ENCODE measurements around the gene HRH4. TPM values are rescaled to one million over a fixed set of nuclear protein-coding genes. Genes with fewer than 3 reads are reported as not detected.
A peak's percentile ranks its signal among the peaks of the same experiment; 100 is the strongest.

HRH4 gene, protein sequence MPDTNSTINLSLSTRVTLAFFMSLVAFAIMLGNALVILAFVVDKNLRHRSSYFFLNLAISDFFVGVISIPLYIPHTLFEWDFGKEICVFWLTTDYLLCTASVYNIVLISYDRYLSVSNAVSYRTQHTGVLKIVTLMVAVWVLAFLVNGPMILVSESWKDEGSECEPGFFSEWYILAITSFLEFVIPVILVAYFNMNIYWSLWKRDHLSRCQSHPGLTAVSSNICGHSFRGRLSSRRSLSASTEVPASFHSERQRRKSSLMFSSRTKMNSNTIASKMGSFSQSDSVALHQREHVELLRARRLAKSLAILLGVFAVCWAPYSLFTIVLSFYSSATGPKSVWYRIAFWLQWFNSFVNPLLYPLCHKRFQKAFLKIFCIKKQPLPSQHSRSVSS
- not detected for total RNA-seq

DNA sequence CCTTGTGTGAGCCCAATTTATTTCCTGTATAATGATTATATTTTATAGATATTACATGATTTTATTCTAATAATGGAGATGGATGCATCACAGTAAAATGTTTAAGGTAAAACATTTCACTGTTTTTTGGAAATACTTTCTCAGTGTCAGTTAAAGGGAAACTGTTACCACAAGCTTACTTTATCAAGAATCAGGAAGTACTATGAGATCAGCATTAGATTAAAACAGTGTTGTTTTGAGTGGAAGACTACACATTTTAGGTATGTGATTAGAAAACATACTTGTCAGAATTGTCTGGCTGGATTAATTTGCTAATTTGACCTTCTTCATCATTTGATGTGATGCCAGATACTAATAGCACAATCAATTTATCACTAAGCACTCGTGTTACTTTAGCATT is at the start of gene HRH4:
Gene HRH4 (plus strand): TSS at position 250 of the 400 bp plus-strand sequence. CDS start 92 bp downstream, at position 342.
- no peak for DNase-seq (ENCODE audit: low spot score in 2 of 2)
- FAIRE-seq, result no peak

DNA sequence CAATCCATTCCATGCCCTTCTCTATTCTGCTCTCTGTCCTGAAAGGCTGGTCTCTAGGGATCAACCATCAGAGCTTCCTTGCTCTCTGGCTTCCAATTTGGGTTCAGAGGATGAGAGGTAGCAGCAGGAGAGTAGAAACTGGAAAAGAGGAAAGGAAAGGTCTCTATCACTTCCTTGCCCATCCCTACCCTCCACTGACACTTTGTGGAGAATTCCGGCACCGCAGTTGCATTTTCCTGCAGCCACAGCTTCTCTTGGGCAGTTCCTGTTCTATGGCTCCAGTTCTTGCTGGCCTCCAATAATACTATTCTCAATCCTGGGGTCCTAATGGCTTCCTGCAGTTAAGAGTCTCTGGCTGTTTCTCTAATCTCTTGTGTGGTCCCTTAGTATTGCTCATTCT is 47.3 kb upstream of the HRH4 start:
- FAIRE-seq, result no peak
- DNase-seq (ENCODE audit: low spot score in 2 of 2), result peak in 1 of 2 donors; percentile 17

DNA sequence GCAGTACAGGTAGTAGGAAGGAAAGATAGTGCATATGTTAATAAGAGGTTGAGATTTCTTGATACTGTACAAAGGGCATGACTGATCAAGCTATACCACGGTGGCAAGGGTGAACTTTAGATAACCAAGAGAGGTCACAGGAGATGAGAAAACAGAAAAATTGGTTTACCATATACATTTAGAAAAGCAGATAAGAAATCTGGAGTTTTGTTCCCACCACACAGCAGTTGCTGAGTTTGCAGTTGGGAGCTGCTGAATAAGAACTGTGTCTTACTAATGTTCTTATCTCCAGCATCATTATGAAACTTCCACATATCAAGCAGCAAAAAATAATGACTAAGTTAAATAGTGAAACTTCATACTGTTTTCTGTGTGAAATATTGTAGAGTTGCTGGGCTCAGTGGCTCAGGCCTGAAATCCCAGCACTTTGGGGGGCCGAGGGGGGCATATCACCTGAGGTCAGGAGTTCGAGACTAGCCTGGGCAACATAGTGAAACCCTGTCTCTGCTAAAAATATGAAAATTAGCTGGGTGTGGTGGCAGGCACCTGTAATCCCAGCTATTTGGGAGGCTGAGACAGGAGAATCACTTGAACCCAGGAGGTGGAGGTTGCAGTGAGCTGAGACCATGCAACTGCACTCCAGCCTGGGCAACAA is 46.0 kb upstream of the HRH4 start:
- DNase-seq (ENCODE audit: low spot score in 2 of 2) (no peak), FAIRE-seq (no peak)

DNA sequence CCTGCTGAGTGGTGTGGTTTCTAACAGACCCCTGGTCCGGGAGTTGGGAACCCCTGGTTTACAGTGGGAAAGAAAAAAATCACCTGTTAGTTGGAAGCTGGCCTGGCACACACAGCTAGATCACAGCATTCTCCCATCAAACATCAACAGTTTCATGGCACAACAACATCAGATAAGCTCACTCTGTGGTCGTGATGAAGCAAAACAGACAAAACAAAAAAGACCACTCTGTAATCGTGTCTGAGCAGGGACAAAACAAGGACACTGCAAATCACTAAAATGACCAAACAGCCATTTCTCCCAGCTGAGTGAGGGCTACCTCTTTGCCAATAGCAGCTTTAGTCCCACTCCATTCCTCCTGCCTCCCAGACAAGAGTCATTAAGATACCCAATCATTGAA is 43.0 kb upstream of the HRH4 start:
- FAIRE-seq (no peak), DNase-seq (ENCODE audit: low spot score in 2 of 2) (no peak)

DNA sequence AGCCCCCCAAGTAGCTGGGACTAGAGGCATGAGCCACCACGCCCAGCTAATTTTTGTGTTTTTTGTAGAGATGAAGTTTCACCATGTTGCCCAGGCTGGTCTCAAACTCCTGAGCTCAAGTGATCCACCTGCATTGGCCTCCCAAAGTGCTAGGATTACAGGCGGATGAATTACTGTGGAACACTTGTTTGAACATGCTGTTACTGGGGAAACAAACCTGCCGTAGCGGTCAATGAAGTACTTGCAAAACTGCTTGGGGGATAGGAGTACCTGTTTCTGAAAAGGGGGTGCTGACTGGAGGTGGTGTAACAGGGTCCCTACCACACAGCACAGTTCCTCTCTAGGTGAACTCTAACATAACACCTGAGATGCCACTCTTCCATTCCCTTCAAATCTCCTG is 39.9 kb upstream of the HRH4 start:
- FAIRE-seq, result no peak

DNA sequence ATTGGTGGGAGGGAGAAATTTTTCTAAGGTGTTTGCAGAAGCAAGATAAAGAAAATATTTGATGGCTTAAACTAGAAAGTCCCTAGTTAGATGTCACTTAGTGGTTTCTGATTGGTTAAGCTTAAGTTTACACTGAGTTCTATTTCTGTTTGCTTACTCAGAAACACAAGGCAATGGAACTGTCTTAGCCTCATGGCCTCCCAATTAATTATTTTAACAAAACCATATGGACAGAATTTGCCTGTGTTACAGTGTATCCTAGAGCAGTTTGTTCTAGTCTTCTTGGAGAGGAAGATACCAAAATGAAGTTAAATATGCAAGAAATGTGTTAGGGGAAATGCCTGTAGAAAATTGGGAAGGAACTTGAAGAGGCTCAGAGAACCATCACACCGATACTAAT is 38.6 kb upstream of the HRH4 start:
- DNase-seq (ENCODE audit: low spot score in 2 of 2) (no peak), FAIRE-seq (no peak)

More for the DNA sequence above, 39.9 kb upstream of the HRH4 start:
- DNase-seq (ENCODE audit: low spot score in 2 of 2), result no peak

DNA sequence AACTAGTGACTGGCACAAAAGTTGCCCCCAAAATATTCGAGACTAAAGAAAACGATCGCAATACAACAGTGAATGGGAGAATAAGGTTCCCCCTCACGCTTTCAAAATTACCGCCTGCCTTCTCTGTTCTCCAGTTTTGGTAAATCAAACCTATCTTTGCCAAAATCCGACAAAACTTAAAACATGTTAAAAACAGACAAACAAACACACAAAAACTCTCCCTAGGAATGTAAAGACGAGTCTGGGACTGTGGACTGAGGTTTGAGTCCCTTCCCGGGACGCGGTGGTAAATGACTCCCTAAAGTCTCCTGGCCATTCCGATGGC is 34.4 kb upstream of the HRH4 start:
- FAIRE-seq (no peak), DNase-seq (ENCODE audit: low spot score in 2 of 2) (no peak)

DNA sequence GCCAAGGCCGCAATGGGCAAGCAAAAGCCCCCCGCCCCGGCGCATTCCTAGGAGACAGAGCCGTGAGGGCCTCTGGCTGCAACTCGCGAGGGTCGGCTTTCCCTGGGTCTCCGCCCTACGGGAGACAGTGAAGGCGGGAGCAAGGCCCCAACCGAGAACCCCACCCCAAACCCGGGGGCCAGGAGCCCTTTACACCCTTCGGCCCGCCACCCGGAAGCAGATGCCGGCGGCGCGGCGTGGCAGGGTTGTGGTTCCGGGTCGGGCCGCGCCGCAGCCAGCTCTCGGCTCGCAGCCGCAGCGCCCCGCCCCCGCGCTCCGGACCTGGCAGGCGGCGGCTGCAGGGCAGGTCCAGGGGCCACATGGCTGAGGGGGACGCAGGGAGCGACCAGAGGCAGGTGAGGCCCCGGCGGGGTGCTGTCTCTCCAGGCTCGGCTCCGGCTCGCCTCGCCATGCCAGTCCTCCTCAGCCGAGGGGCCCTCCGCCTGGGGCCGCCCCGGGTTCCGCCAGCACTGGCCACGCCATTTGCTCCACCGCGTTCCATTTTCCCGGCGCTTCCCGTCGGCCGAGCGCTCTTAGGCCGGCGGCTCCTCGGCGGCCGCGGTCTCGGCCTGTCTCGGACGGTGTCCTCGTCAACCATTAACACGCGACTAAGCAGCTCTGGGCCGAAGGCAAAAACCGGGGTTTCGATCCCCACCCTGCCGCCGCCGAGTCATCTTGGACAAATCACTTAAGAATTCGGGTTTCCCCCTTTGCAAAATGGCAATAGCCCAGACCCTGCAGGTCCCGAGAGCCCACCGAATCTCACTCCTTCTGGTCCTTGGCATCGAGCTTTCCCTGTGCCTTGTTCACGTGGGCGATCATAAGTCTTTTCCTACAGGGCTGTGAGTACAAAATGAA is 33.8 kb upstream of the HRH4 start, which contains the start of gene IMPACT:
Gene IMPACT (plus strand): TSS at position 273 of the 897 bp plus-strand sequence. CDS start 87 bp downstream, at position 360.
- DNase-seq (ENCODE audit: low spot score in 2 of 2), result peak; percentile 85 to 88
- no peak for FAIRE-seq

DNA sequence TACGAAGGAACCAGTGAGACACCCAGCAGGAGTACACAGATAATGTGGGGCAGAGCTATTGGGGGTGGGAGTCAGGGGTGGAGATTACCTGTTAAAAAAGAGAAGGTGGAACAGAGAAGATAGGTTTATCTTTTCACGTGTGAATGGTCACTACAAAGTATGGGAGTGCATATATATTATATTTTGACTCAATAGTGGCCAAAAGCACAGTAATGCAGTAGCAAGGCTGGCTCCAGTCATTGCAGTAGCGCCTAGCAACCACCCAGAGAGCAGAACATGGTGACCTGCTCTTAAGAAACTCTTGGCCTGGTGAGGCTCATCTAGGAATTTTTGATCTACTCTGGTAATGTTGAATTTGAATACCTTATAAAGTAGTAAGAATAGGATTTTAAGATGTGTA is 33.0 kb upstream of the HRH4 start:
- DNase-seq (ENCODE audit: low spot score in 2 of 2) (no peak), FAIRE-seq (no peak)

DNA sequence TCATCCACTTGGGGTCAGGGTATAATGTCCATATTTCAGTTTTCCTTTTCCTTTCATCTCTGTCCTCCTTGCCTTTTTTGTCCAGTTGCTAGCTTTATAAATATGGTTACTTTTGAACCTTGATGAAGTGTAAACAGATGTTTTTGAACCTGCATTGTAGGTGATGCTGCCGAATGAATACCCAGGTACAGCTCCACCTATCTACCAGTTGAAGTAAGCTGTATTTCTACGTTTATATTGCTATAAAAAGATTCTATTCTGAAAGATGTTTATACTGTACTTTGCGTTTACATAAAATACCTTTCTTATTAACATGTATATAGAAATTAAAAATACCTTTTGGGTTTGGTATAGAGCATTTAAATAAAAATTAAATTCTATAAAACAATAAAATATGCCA is 31.7 kb upstream of the HRH4 start:
- DNase-seq (ENCODE audit: low spot score in 2 of 2), result no peak
- no peak for FAIRE-seq

DNA sequence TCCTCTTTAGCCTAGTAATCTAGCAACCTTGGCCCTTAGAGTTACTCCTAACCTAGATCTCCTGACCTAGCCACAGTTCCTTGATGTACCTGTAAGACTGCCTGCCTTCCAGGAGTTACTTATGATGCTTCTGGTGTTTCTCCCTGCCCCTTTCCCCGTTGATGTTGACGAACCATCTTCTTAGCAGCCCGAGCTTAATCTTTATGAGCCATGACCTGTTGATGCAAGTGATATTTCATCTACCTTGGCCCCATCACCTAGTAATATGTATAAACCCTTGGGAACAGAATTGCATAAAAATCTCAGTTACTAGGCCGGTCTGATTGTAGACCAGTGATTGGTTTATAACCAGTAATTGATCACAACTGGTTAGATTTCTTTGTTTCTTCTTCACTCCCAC is 31.2 kb upstream of the HRH4 start:
- no peak for FAIRE-seq
- no peak for DNase-seq (ENCODE audit: low spot score in 2 of 2)

DNA sequence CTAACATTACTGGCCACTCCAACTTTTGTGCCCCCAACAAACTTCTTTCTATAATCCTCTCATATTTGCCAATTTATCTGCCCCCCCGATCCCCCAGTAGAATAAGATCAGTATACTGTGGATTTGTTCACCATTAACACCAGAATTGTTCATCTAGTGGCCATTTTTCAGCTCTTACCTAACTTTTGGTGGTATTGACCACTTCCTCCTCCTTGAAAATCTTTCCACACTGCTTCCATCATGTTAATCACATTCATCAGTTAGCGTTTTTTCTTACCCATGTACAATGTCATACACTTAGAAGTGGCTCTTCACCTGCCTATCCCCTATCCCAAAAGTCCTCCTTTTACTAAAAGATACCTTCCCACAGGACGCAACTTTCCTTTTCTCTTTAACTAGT is 27.8 kb upstream of the HRH4 start:
- DNase-seq (ENCODE audit: low spot score in 2 of 2) (no peak), FAIRE-seq (no peak)

DNA sequence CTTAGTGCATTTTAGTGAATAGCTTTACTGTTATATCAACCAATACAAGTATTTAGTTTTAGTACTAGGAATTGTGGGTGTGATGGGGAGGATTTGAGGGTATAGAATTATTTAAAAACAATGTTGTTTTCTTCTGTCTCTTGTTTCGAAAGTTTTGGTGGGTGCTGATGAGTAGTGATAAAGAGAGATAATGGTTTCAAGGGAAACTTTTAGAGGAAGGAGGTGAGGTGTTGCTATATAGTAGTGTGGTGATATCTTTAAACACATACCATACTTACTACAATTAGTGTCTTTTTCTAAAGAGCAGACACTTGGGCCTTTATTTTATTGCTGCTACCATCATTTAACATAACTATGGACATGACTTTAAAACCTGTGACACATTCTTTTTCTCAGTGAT is 23.5 kb upstream of the HRH4 start:
- DNase-seq (ENCODE audit: low spot score in 2 of 2) (no peak), FAIRE-seq (no peak)

DNA sequence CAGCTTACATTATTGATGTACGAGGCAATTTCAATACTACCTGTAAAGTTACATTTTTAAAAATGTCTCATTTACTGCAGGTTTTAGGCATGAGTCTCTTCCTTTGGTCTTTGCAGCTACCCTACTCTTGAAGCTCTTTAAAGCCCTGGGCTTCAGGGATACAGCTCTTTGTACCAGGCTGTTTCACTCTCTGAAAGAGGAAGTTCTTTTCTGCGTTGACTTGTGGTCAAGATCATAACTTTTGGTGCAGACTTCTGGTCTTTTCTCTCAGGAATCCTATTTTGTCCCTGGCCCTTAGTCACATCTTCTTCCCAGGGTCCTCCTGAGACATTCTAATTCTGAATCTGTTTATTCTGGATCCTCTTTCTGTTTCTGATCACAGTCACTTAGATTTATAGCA is 16.6 kb upstream of the HRH4 start:
- FAIRE-seq (no peak), DNase-seq (ENCODE audit: low spot score in 2 of 2) (no peak)

DNA sequence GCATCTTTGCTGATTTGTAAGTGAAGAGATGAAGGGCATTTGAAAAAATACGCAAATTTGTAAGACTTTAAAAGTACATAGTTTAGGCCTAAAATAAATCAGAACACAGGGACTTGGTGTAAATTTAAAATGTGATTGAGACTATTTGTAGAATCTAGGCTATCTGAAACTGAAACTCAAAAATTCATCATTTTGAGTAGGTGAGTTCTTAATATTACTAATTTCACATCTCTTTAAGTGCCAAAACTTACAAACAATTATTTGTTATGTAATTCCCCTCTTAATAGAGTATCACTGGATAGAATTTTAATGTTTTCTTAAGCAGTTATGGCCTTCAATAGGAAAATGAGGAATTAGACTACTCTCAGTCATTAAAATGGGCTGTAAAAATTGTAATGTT is 14.0 kb upstream of the HRH4 start:
- no peak for FAIRE-seq

DNA sequence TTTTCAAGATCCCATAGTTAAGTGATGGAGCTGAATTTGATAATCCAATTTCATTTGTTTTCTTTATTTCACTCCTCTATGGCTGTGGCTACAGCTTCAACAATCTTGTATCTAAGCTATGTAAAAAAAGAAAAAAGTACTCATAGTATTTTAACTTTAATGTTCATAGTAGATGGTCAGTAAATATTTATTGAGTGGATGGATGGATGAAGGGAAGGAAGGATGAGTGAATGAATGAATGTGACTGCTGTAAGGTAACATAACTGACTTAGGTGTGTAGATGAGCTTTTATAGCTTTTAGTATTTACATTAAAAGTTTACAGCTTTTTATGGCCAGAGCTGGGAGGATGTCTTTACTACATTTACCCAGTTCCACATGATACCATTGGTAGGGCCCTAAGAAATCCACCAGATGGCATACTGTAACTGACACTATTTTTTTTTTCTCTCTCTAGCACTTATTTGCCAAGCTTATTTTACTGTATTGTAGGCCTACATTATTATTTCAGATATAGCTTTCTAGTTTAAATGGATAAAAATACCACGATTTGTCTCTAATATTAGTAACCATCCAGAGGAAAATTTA is 13.4 kb upstream of the HRH4 start:
- DNase-seq (ENCODE audit: low spot score in 2 of 2) (no peak), FAIRE-seq (no peak)

More for the DNA sequence above, 14.0 kb upstream of the HRH4 start:
- DNase-seq (ENCODE audit: low spot score in 2 of 2), result no peak

DNA sequence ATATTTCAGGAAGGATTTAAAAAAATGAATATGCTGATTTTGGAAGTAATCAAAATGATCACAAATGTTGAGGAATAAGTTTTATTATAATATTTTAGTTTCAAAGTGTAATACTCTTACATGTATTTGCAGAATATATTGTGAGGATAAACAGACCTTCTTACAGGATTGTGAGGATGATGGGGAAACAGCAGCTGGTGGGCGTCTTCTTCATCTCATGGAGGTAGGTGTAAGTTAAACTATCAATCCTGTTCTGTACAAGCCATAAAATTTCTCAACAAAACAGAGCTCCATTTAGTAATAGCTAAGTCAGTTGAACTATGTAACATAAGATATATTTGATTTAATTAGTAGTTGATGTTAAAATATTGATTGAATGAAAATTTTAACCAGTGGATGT is 12.5 kb upstream of the HRH4 start:
- DNase-seq (ENCODE audit: low spot score in 2 of 2) (no peak), FAIRE-seq (no peak)

DNA sequence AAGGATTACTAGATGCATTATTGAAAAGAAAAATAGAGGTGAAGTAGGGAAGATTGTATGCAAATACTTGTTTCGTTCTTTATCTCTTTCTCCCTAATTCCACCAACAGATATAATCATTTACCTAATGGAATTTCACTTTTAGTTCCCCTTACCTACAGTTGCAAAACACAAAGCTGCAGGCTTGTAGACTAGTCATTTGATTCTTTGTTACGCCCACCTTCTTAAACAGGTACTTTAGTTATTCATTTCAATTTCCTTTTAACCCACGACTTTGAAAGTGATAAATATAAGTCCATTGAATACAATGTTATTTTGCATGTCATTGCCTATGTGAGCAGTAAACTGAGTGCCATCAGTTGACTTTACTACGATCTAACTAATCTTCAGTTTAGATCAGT is 3.9 kb upstream of the HRH4 start:
- FAIRE-seq, result no peak
- DNase-seq (ENCODE audit: low spot score in 2 of 2), result no peak

DNA sequence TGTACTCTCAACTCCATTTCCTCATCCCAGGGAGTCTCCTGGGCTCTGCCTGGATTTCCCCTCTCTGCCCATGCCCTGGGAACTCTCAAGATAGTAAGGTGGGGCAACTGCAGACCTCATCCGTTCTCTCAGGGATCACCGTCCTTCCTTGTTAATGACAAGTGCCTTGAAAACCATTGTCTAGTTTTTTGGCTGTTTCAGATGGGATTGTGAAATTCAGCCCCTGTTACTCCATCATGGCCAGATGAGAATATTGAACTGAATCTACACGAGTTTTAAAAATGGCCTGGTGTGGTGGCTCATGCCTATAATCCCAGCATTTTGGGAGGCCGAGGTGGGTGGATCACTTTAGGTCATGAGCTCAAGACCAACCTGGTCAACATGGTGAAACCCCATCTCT is 665 bp upstream of the HRH4 start:
- no peak for DNase-seq (ENCODE audit: low spot score in 2 of 2)
- no peak for FAIRE-seq

DNA sequence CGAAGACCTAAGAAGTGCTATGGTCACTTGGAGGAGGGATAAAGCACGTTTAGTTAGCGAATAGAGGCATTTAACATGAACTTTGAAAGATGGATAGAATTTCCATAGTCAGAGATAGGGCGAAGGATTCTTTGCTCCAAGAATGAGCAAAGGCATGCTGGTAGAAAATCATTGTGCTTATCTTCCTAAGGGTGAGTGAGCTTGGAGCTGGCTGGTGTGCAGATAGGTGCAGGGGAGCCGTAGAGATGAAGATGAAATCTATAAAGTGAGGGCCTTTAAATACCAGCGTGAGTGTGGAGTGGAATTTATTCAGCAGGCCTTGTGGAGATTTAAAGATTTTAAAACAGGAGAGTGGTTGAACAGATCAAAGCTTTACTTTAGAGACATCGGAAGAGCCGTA is 1.6 kb downstream of the HRH4 start:
- DNase-seq (ENCODE audit: low spot score in 2 of 2) (no peak), FAIRE-seq (no peak)
